HG02642 (cell line): ENCODE results near the gene SHANK3.

Experiments used
- ATAC-seq: cut with Tn5 transposase; IDR thresholded peaks from one replicate; pipeline ENCODE4 v1.9.1; 2021; ENCODE audit warnings: mild to moderate bottlenecking; ENCODE audit not compliant: unreplicated experiment, poor library complexity

Gene SHANK3

GRCh38 chr22:50696799-50697561, 24.4 kb downstream of the SHANK3 start:
- no peak for ATAC-seq

GRCh38 chr22:50697667-50698506, 25.3 kb downstream of the SHANK3 start:
- ATAC-seq: no peak

GRCh38 chr22:50698546-50698945, 25.9 kb downstream of the SHANK3 start:
- ATAC-seq: no peak

- no peak for ATAC-seq
These were observed 26.6 kb downstream of the SHANK3 start for GRCh38 chr22:50699001-50699755.

- no peak for ATAC-seq
These were observed 27.2 kb downstream of the SHANK3 start for GRCh38 chr22:50699756-50700386.

GRCh38 chr22:50700387-50701075, 27.9 kb downstream of the SHANK3 start:
- ATAC-seq: no peak

GRCh38 chr22:50701076-50701419, 28.4 kb downstream of the SHANK3 start:
- ATAC-seq: no peak

- no peak for ATAC-seq
These were observed 29.0 kb downstream of the SHANK3 start for GRCh38 chr22:50701428-50702154.

- no peak for ATAC-seq
These were observed 29.6 kb downstream of the SHANK3 start for GRCh38 chr22:50702261-50702671.

- no peak for ATAC-seq
These were observed 30.4 kb downstream of the SHANK3 start for GRCh38 chr22:50702821-50703725.

GRCh38 chr22:50703726-50704509, 31.3 kb downstream of the SHANK3 start:
- ATAC-seq: no peak

GRCh38 chr22:50704510-50705218, 32.0 kb downstream of the SHANK3 start:
- ATAC-seq: no peak

GRCh38 chr22:50705219-50705691, 32.6 kb downstream of the SHANK3 start:
- no peak for ATAC-seq

- ATAC-seq: no peak
These were observed 33.3 kb downstream of the SHANK3 start for GRCh38 chr22:50705851-50706351.

- no peak for ATAC-seq
These were observed 34.0 kb downstream of the SHANK3 start for GRCh38 chr22:50706481-50707125.

GRCh38 chr22:50708474-50708873, 35.9 kb downstream of the SHANK3 start:
- no peak for ATAC-seq
